HG03469 (cell line): ENCODE results near the gene GMPR.
A peak's percentile ranks its signal among the peaks of the same experiment; 100 is the strongest.

ENCODE experiments used
- ATAC-seq: cut with Tn5 transposase; IDR thresholded peaks from one replicate; pipeline ENCODE4 v1.9.1; 2021; ENCODE audit warnings: mild to moderate bottlenecking, moderate library complexity, moderate number of reproducible peaks; ENCODE audit not compliant: unreplicated experiment

Gene GMPR

DNA sequence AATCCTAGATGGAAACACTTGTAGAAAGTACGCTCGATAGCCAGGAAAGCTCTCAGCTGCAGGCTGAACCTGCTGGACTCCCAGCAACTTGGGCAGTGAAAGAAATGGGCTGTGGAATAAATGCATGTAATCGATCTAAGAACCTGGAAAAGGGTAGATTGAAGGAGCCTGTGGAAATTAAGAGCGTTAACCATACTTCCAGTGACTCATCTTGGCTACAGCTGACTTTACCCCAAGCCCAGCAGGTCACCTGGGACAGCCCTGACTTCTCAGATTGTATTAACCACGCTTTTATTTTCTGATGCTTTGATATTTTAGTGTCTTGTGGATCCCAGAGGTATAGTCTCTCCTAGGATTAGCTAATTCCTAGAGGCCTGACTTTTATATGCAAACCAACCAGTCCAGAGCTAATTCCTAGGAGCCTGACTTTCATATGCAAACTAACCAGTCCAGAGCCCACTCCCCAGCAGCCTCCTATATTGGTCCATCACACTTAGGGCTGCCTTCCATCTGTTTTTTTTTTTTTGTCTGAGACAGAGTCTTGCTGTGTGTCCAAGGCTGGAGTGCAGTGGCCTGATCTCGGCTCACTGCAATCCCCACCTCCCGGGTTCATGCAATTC lies 86.3 kb downstream of the GMPR start:
- ATAC-seq: no peak

DNA sequence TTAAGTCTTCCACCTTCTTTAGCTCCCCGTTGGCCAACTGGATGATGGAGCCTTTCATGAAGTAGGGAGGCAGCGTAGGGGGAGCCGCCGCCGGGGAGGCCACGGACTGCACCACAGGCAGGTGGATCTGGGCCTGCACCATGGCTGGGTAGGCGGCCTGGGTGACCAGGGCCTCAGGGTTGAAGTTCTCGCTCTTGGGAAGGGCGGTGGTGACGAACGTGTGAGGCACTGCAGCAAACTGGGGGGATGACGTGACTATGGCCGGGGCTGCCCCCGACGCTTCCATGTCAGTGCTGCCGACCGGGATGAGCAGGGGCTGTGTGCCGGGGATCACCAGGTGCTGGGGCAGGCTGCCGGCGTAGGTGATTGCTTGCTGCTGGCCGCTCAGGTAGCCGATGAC lies 88.1 kb downstream of the GMPR start:
- ATAC-seq: no peak

DNA sequence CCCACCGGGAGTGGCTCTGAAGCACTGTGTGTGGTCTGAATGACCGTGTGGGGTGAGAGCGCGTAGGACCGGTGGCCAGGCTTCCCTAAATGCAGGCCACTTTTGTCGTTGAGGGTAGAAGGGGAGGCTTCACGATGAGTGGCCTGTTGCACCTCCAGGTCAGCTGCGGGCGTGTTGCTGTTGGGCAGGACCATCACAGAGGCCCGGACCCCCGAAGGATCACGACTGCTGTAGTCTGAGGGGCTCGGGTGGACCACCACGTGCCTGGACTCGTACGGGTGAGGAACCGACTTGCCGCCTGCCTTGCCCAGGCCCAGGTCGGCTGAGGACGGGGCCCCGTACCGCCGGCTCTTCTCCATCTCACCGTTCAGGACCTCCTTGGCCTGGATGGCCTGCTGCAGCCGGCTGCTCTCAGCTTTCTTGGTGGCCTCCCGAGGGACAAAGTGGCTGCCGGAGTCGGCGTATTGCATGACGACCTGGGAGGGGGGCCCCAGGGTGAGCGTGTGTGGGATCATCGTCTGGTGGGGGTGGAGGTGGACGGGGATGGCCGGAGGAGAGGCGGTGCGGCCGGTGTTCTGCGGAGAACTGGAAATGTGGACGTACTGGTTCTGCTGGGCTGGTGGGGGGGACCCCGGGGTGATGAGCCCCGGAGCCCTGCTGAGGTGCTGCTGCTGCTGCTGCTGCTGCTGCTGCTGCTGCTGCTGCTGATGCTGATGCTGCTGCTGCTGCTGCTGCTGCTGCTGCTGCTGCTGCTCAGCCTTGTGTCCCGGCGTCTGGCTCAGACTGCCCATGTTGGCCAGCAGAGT lies 88.8 kb downstream of the GMPR start:
- no peak for ATAC-seq

DNA sequence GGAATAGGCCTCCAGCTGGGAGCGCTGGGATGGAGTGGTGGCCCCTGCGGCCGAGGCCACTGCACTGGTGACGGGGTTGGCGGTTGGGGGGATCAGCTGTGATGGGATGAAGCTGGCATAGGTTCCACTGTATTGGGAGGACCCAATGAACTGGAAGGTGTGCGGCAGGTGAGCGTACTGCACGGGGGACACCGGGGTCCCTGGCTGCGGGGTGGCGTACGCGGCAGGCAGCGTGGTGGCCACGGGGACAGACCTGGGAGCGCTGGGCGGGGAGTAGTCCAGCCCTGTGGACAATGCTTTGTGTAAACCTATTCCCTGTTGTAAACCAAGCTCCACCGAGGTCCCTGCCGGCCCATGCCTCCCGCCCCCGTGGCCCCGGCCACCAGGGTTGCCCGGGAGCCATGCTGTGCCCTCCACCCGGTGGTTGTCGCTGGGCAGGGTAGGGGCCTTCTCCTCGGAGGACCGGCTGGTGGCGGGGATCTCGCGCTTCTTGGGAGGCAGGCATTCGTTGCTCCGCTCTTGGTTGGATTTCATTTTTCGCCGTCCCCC lies 89.5 kb downstream of the GMPR start:
- no peak for ATAC-seq

DNA sequence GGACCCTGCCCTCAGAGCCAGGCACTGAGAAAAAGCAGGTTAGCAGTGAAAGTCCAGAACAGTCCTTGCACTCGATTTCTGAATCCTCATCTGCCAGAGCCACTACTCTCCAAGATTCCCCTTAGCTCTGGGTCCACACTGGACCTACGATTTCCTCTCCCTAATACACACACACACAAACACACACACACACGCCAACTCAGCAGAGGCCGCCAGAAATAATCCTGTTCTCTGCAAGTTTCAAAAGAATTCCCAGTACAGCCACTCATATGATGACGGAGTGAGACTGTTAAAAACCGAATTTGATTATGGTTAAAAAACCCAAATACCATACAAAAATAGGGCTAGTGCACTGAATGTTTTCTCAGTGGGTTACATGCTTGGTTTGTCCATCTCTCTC lies 90.8 kb downstream of the GMPR start:
- ATAC-seq: no peak

DNA sequence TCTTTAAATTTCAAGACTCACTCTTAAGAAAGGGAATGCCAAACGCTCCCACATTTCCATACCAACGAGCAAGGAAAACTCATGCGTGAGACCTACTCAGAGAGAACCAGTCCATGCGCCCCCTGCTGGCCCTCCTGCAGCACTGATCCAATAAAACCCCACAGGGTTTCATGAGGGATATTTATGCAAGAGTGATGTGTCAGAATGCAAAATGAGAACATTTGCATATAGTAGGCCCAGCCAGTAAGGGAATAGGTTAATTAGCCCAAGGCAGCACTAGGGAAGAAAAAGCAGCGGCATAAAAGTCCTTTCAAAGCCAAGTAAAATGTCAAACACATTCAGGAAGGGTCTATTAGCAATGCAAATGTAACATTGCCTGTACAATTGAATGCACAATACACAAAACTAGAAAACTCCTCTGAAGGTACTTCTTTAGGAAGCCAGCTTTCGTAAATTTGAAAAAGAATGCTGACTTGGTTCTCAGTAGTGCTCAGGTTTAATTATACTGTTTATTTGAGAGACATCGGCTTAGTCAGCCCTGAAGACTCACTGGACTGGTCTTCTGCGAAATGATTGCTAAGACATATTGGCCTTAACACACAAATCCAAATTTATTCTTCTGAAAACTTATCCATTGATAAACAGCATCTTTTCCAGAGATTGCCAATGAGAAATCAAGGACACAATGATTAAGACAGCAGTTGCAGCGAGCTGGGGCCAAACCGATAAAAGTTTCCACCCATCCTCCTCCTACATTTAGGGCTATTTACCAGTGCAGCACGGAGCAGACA lies 93.2 kb downstream of the GMPR start:
- ATAC-seq: peak; percentile 31

DNA sequence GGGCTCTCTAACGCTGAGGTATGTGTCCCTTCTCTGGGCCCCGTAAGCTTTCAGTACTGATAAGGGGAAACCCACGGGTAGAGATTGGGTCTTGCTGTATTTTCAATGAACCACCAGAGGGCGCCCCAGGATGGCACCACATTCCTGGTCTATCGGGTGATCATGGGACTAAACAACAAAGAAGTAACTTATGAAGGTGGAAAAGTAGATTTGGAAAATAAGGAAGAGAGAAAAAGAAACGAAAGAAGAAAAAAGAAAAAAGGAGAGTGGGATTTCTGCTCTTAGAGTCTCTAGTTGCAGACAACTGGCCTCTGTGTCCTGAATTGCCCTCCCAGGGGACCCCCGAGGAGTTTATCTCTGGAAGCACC lies 93.8 kb downstream of the GMPR start:
- ATAC-seq: peak; percentile 67

DNA sequence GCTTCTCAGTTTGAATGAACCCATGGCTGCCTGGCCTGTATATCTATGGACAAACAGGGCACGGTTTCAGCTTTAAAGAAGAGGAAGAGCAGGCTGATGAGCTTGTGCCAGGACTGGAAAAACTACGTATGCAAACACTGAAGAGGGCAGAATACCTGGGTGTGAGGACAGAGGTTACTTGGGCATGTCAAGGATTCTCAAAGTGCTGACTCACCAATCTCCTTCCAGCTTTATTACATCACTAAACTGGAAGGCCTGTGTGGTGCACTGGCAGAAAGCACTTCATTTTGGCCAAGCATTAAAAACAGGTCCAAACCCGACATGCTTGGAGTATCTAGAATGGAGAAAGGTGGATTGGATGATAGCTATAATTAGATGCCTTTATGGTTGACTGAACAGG lies 95.2 kb downstream of the GMPR start:
- ATAC-seq: no peak

DNA sequence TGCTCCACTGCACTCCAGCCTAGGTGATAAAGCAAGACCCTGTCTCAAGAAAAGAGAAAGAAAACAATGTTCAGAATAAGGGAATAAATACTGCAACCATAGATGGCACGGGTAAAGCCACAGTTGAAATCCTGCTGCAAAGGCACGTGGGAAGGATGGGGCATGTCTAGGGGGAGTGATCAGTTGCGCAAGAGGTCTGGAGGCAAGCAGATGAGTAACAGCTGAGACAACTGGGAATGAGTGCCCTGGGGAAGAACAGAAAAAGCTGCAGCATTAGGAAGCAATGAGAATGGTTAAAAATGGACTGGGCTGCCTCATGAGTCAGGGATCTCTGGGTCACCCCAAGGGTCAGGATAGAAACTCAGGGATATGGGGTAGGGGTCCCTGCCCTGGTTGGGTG lies 96.3 kb downstream of the GMPR start:
- no peak for ATAC-seq

DNA sequence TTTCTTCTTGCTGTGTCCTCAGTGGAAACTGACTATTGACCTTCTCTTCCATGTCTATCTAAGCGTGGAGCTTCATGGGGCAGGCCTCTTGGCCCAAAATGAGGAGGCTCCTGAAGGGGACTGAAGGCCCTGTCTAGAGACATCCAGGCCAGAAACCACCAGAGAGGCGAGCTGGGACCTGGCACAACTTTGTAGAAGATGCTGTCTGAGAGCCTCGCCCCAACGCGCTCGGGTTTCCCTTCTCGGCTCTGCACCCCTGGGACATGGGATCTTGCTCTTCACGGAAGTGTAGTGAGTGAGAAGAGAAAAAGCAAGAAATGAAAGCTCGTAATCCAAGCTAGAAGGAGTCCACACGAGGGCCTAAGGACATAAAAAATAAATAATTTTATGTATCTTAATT lies 96.8 kb downstream of the GMPR start:
- ATAC-seq: no peak

DNA sequence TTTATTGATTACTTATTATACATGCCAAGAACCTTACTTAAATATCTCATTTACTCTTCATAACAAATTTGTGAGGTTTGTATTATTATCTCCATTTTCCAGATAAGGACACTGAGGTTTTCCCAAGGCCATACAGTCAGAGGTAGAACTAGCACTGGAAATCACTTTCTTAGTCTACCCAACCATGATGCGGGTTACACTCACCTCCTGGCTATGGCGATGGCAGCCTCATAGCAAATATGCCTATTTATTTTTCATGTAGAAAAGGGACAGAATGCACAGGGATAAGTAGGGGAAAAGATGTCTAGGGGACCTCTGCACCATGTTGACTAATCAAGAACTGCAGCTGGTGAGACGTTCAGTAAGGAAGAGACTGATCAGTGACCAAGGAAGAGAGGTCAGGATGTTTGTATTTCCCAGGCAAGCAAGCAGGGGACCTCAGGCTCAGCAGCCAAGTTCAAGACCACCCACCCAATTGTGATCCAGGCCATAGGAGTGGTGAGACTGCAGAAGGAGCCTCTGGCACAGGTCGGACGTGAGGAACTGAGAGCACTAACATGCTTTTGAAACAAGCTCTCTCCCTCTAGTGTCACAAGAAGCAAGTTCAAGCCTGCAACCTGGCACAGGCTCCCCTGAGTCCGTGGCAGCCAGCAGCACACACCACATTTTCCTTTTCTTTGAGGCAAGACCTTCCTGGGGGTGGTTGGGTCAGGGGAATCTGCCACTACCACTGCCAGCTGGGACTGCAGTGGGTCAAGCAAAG lies 97.8 kb downstream of the GMPR start:
- no peak for ATAC-seq

DNA sequence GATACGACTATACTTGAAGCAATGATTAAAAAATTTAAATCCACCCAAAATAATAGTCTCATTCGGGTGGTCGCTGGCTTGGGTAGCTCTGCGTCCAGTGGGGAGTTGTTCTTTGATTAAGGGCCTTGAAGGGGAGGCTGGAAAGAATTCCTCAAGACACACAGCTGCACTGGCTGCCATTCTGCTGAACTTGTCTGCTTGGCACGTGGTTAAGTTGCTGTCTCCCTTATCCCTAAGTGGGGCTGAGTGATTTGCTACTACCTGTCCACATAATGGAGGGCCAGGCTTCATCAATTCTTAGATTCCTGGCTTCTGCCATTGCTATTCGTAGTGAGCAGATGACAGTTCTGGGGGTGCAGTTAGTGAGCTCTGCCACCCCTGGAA lies 98.5 kb downstream of the GMPR start:
- no peak for ATAC-seq

DNA sequence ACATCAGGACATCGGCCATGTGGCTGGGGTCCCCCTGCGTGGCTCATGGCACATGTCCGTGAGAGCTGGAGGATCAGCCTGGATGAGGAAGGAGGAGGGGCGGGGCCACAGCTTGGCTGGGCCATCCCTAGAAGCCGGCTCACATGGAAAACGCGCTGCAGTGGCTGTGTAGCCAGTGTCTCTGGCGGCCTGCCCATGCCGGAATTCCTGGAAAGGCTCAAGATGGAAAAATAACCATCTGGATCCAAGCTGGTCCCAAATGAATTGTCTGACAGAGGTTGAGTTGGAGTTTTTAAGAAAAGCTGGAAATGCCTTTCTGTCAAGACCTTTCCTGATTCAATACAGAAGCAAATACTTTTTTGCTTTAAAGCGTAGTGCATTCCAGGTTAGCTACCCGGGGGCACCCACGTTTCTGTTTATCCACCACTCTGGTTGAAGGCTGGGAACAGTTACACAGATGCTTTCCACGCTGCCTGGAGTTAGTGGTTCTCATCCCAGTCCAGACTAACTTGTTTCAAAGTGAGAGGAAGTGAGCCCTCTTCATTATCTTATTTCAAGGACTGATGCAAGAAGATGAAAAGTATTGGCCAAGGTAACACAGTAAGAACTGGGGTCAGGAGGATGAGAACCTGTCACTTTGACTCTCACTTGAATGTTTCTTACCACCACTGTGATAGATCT lies 99.0 kb downstream of the GMPR start:
- no peak for ATAC-seq

DNA sequence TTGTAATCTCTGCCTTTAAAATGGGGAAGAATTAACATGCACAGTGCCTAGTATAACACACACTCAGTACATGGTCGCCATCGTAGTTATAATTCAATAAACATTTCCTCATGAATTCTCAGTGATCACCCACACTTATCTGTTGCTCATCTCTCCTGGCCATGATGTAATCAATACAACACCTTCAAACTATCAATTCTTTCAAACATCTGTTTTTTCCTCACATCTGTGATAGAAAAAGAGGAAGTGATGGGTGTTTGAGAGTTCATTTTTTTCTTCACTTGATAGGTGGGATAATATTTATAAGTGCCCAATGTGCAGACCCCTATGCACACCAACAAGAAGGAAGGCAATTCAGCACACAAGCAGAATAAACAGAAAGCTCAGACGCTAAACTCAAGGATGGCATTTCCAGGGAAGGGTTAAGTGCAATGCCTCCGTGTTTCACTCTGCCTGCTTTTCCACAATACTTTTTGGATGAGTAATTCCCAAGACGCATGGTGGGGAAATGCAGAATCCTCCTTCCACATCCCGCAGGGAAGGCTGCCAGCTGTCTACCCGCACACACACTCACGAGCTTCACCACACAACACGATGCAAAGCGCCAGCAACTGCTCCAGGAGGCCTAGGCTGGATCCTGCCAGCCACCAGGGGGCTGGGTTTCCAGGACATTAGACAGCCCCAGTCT lies 100.3 kb downstream of the GMPR start:
- no peak for ATAC-seq

DNA sequence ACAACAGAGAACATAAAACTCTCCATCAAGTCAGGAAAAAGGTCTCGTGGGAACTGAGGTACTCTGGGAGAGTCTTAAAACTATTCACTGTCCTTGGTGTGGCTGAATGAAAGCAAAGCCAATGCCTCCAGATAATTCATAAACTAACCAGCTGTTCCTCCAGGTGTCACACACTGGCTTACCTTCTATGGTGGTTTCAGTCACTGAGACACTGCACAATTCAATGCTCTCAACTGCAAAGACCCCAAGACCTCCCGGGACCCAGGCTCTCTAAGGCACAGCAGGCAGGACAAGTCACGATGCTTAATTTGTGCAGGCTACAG lies 100.8 kb downstream of the GMPR start:
- ATAC-seq: no peak

DNA sequence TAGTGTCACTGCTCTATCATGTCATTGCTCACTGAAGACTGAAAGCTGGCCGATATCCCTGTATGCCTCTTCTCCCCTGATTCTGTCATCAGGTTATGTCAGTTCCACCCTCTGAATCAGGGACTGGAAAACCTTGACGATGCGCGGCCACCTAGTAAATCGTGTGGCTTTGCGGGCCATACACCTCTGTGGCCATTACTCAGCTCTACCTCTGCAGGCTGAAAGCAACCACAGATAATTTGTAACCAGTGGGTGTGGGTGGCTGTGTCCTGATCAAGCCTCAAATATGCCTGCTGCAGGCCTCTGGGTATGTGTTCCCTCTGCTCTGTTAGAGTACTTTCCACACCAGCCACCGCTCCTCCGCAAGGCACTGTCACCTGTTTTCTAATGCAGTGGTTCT lies 105.2 kb downstream of the GMPR start:
- no peak for ATAC-seq

DNA sequence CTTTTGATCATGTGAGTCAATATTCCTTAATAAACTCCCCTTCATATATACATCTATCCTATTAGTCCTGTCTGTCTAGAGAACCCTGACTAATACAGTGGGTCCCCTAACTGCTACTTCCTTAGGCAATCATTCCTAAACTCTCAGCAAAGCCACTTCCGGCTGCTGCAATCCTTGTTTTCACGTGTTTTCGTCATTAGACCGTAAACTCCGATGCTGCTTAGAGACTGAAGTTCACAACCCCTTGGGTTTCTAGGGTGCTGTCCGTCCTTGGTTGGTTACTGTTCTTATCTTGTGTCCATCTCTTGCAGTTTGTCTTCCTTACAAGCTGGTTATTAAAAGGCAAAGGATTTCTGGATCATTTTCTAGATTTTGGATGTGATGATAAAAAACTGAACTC lies 106.4 kb downstream of the GMPR start:
- no peak for ATAC-seq
